ENCODE results near the gene TMEM62. TPM values are rescaled to one million over a fixed set of nuclear protein-coding genes. Genes with fewer than 3 reads are reported as not detected.

TMEM62 gene
- total and polyA plus RNA-seq, 4 donors = 4.5 to 14.0 (median 10.6) TPM

- no peaks in the 10 kb centered on the region for H3K9me3 ChIP-seq (ENCODE audit: control insufficient read depth in 4 of 4, low read length in 3 of 4)
- H3K9ac ChIP-seq (ENCODE audit: low read depth in 1 of 2, low read length in 2 of 2) = no peak overlapping the region
- DNase-seq (ENCODE audit: low spot score) = no peak
- TF ChIP-seq HNF4A (conservative IDR thresholded peaks at IDR 0.05) = no peak
- no peak for TF ChIP-seq MAX (IDR thresholded peaks at IDR 0.05)
- no peak for TF ChIP-seq ZBTB33 (IDR thresholded peaks at IDR 0.05)
- TF ChIP-seq JUND (IDR thresholded peaks at IDR 0.05) = no peak
- TF ChIP-seq FOXA1 (IDR thresholded peaks at IDR 0.05) = no peak
- TF ChIP-seq YY1 (IDR thresholded peaks at IDR 0.05) = no peak
- TF ChIP-seq FOXA2 (IDR thresholded peaks at IDR 0.05) = no peak
- no peak for TF ChIP-seq ATF3 (IDR thresholded peaks at IDR 0.05)
- no peak for TF ChIP-seq RXRA (IDR thresholded peaks at IDR 0.05)
- TF ChIP-seq NR2F2 (IDR thresholded peaks at IDR 0.05) = no peak
- no peak for TF ChIP-seq GABPA (IDR thresholded peaks at IDR 0.05 in 1 of 2, conservative IDR thresholded peaks at IDR 0.05 in 1 of 2)
- no peak for TF ChIP-seq RAD21 (IDR thresholded peaks at IDR 0.05)
- no peak for TF ChIP-seq CTCF (IDR thresholded peaks at IDR 0.05; ENCODE audit: low read depth, low read length, missing input control)
- TF ChIP-seq REST (IDR thresholded peaks at IDR 0.05) = no peak
- TF ChIP-seq SP1 (IDR thresholded peaks at IDR 0.05) = no peak
- TF ChIP-seq HNF4G (IDR thresholded peaks at IDR 0.05) = no peak
- no peak for TF ChIP-seq EGR1 (IDR thresholded peaks at IDR 0.05; ENCODE audit: low read depth in 2 of 2)
- no peak for TF ChIP-seq TAF1 (conservative IDR thresholded peaks at IDR 0.05)
- no peaks in the 10 kb centered on the region for H3K4me1 ChIP-seq (ENCODE audit: control insufficient read depth in 4 of 4, insufficient read depth in 4 of 4, low read length in 3 of 4)
- peaks cover 0 to 3% (median 0%) of the 10 kb centered on the region in 4 donors for H3K27me3 ChIP-seq (ENCODE audit: control insufficient read depth in 4 of 4, insufficient read depth in 4 of 4, low read length in 3 of 4)
- H3K36me3 ChIP-seq (ENCODE audit: control insufficient read depth in 4 of 4, insufficient read depth in 3 of 4, low read depth in 1 of 4, low read length in 3 of 4) = no peaks in the 10 kb centered on the region
- no peak overlapping the region for H3K4me3 ChIP-seq (ENCODE audit: low read depth in 1 of 3, low read length in 3 of 3)
- no peak overlapping the region for H3K27ac ChIP-seq (ENCODE audit: low read depth in 1 of 2, low read length in 2 of 2)
These were observed 79.6 kb downstream of the TMEM62 start for GRCh38 chr15:43212951-43213350.

Data from liver (tissue), 9 donors.